CD4-positive, alpha-beta T cell (primary cell): Measurements from ENCODE around the gene SV2C. TPM values are rescaled to one million over a fixed set of nuclear protein-coding genes. Genes with fewer than 3 reads are reported as not detected.

ENCODE experiments used
- ATAC-seq: fragments of 200-7000 bp; cut with Tn5 transposase; one replicate; pipeline ENCODE4 v1.10.0; 2022; ENCODE audit warnings: mild to moderate bottlenecking; ENCODE audit not compliant: poor library complexity
- CTCF ChIA-PET: fragments of 350-600 bp; sonication (Branson Sonifier 250); formaldehyde crosslinking; loops from one replicate; lab custom pipeline; 2021; ENCODE audit warnings: antibody characterized with exemption, inconsistent platforms; lab: Charles Lee
- POLR2A ChIA-PET: fragments of 350-600 bp; sonication (Branson Sonifier 250); formaldehyde crosslinking; loops from one replicate; lab custom pipeline; 2021; ENCODE audit warnings: antibody characterized with exemption, inconsistent platforms; lab: Charles Lee
- DNase-seq, 14 experiments: peaks; one replicate each; pipeline ENCODE4 v3.0.0-alpha.2; 2013 to 2020; ENCODE audit warnings: mixed read lengths in 2 of 14
- H3K27ac ChIP-seq, 2 donors: one replicate each; pipeline versions ENCODE4 v1.5.1 to v1.7.0; 2013; ENCODE audit warnings: low read length in 2 of 2, low read depth in 1 of 2, mild to moderate bottlenecking in 1 of 2
- H3K27me3 ChIP-seq, 2 experiments: 1 replicate in 1 of 2; 2 replicates in 1 of 2; pipeline versions ENCODE4 v1.6.1 to v1.7.0; 2013; ENCODE audit warnings: low read length in 2 of 2, control low read depth in 1 of 2, mild to moderate bottlenecking in 1 of 2, moderate library complexity in 1 of 2; ENCODE audit not compliant: insufficient read depth in 2 of 2, control insufficient read depth in 1 of 2
- H3K36me3 ChIP-seq: one replicate; pipeline ENCODE4 v1.6.1; 2013; ENCODE audit warnings: low read length, control low read depth; ENCODE audit not compliant: insufficient read depth
- H3K4me1 ChIP-seq: one replicate; pipeline ENCODE4 v1.6.1; 2013; ENCODE audit warnings: low read length, control low read depth; ENCODE audit not compliant: insufficient read depth
- H3K4me3 ChIP-seq: one replicate; pipeline ENCODE4 v1.5.1; 2013; ENCODE audit warnings: mild to moderate bottlenecking, low read length, moderate library complexity
- H3K9me3 ChIP-seq, 2 experiments: 1 replicate in 1 of 2; 2 replicates in 1 of 2; pipeline versions ENCODE4 v1.6.1 to v1.7.0; 2013; ENCODE audit warnings: low read length in 2 of 2, mild to moderate bottlenecking in 2 of 2, control low read depth in 1 of 2, moderate library complexity in 1 of 2; ENCODE audit not compliant: control insufficient read depth in 1 of 2, insufficient read depth in 1 of 2
- H3K27ac Mint-ChIP-seq: one replicate; pipeline ENCODE4 v1.8.0; 2020; ENCODE audit warnings: mixed read lengths
- H3K27me3 Mint-ChIP-seq: one replicate; pipeline ENCODE4 v1.8.0; 2021; ENCODE audit warnings: mixed read lengths
- H3K36me3 Mint-ChIP-seq: one replicate; pipeline ENCODE4 v1.8.0; 2021; ENCODE audit warnings: low read depth, mixed read lengths
- H3K4me1 Mint-ChIP-seq: one replicate; pipeline ENCODE4 v1.8.0; 2021; ENCODE audit warnings: low read depth, mixed read lengths
- H3K4me3 Mint-ChIP-seq: one replicate; pipeline ENCODE4 v1.8.0; 2020; ENCODE audit warnings: mild to moderate bottlenecking, mixed read lengths
- H3K9me3 Mint-ChIP-seq: one replicate; pipeline ENCODE4 v1.8.0; 2020; ENCODE audit warnings: mixed read lengths
- CTCF ChIP-seq: fragments of 200-600 bp; IDR thresholded peaks from one replicate; pipeline ENCODE4 v1.8.0; 2022; ENCODE audit warnings: antibody characterized with exemption, mild to moderate bottlenecking
- intact Hi-C, 2 experiments: fragments of 100-400 bp; cut with DNase I in 1 of 2; cut with micrococcal nuclease in 1 of 2; formaldehyde crosslinking; loops; one replicate each; pipeline versions ENCODE4 v1.15.1 to v1.9.0; 2023 to 2025; cut with DNase I, micrococcal nuclease
- total RNA-seq, 174 experiments: library from RNA in 2 of 174; stranded (reverse) in 2 of 174; gene quantifications; one replicate each; pipeline ENCODE4 v1.2.3 and lab custom pipeline; 2021 to 2026

The SV2C gene
- total RNA-seq, 2 experiments from 2014 or later, result 0.03 to 0.08 TPM

- H3K27me3 ChIP-seq, result no peaks in the 10 kb centered on the region
- no peak overlapping the region for H3K27ac ChIP-seq
- no peak for ATAC-seq
- Mint-ChIP-seq H3K4me3 (no peak overlapping the region), H3K4me1 (no peaks in the 10 kb centered on the region), H3K9me3 (no peaks in the 10 kb centered on the region), H3K36me3 (no peaks in the 10 kb centered on the region), H3K27ac (no peak overlapping the region), H3K27me3 (no peaks in the 10 kb centered on the region)
- peak in 1 of 14 experiments; percentile 24 for DNase-seq
- H3K9me3 ChIP-seq, result no peaks in the 10 kb centered on the region
- intact Hi-C loops, result no loop called here
- POLR2A ChIA-PET, result no interaction called here
- CTCF ChIA-PET, result no interaction called here
- no peak overlapping the region for H3K4me3 ChIP-seq
- H3K4me1 ChIP-seq, result peaks cover 2% of the 10 kb centered on the region
- H3K36me3 ChIP-seq, result no peaks in the 10 kb centered on the region
- no peak for TF ChIP-seq CTCF
Observed at GRCh38 chr5:76372323-76373054, 289.3 kb downstream of the SV2C start.

- ChIA-PET POLR2A (no interaction called here), CTCF (no interaction called here)
- Histone ChIP-seq H3K4me3 (no peak overlapping the region), H3K4me1 (peaks cover 9% of the 10 kb centered on the region), H3K36me3 (no peaks in the 10 kb centered on the region), H3K27ac (no peak overlapping the region), H3K9me3 (no peaks in the 10 kb centered on the region), H3K27me3 (no peaks in the 10 kb centered on the region)
- ATAC-seq, result no peak
- no peak for DNase-seq
- Mint-ChIP-seq H3K27ac (no peak overlapping the region), H3K36me3 (no peaks in the 10 kb centered on the region), H3K9me3 (no peaks in the 10 kb centered on the region), H3K4me1 (peaks cover 31% of the 10 kb centered on the region), H3K4me3 (no peak overlapping the region), H3K27me3 (no peaks in the 10 kb centered on the region)
- intact Hi-C loops, result no loop called here
- no peak for TF ChIP-seq CTCF
Observed at GRCh38 chr5:76376148-76376865, 293.1 kb downstream of the SV2C start.

GRCh38 chr5:76376866-76377230, 293.7 kb downstream of the SV2C start:
- no peak for TF ChIP-seq CTCF

More at GRCh38 chr5:76376866-76377230, 293.7 kb downstream of the SV2C start:
- Histone ChIP-seq H3K27ac (no peak overlapping the region), H3K4me3 (no peak overlapping the region), H3K4me1 (peaks cover 9% of the 10 kb centered on the region), H3K36me3 (no peaks in the 10 kb centered on the region), H3K9me3 (no peaks in the 10 kb centered on the region), H3K27me3 (no peaks in the 10 kb centered on the region)
- no peaks in the 10 kb centered on the region for H3K36me3 Mint-ChIP-seq
- ChIA-PET CTCF (no interaction called here), POLR2A (no interaction called here)
- DNase-seq (no peak), ATAC-seq (no peak)
- no peak overlapping the region for H3K27ac Mint-ChIP-seq
- no peaks in the 10 kb centered on the region for H3K27me3 Mint-ChIP-seq
- peaks cover 31% of the 10 kb centered on the region for H3K4me1 Mint-ChIP-seq
- intact Hi-C loops, result no loop called here
- H3K9me3 Mint-ChIP-seq, result no peaks in the 10 kb centered on the region
- H3K4me3 Mint-ChIP-seq, result no peak overlapping the region
